HEK293 (cell line): ENCODE data around the gene NAT14.
"Not testable (repeated sequence)": the region's sequence is repeated elsewhere in the genome, so short reads cannot be mapped to it uniquely, and the experiment has no call there.

Experiments
- ZNF157 ChIP-seq: fragments of 450-650 bp; formaldehyde crosslinking; IDR thresholded peaks from 2 replicates; pipeline ENCODE4 v1.5.1; 2016; ENCODE audit warnings: missing biosample characterization, missing genetic modification characterization
- TF ChIP-seq, protein P1 (sequence below): fragments of 450-650 bp; formaldehyde crosslinking; IDR thresholded peaks from 2 replicates; pipeline ENCODE4 v1.5.1; 2016; ENCODE audit warnings: missing biosample characterization, missing genetic modification characterization

- TF ChIP-seq, protein P1, sequence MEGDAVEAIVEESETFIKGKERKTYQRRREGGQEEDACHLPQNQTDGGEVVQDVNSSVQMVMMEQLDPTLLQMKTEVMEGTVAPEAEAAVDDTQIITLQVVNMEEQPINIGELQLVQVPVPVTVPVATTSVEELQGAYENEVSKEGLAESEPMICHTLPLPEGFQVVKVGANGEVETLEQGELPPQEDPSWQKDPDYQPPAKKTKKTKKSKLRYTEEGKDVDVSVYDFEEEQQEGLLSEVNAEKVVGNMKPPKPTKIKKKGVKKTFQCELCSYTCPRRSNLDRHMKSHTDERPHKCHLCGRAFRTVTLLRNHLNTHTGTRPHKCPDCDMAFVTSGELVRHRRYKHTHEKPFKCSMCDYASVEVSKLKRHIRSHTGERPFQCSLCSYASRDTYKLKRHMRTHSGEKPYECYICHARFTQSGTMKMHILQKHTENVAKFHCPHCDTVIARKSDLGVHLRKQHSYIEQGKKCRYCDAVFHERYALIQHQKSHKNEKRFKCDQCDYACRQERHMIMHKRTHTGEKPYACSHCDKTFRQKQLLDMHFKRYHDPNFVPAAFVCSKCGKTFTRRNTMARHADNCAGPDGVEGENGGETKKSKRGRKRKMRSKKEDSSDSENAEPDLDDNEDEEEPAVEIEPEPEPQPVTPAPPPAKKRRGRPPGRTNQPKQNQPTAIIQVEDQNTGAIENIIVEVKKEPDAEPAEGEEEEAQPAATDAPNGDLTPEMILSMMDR, result not testable (repeated sequence)
- TF ChIP-seq ZNF157, result not testable (repeated sequence)
Observed at GRCh38 chr19:55448175-55448490, 36.9 kb upstream of the NAT14 start.
